Measurements from ENCODE around the gene TMEM8B.

The TMEM8B gene

DNA sequence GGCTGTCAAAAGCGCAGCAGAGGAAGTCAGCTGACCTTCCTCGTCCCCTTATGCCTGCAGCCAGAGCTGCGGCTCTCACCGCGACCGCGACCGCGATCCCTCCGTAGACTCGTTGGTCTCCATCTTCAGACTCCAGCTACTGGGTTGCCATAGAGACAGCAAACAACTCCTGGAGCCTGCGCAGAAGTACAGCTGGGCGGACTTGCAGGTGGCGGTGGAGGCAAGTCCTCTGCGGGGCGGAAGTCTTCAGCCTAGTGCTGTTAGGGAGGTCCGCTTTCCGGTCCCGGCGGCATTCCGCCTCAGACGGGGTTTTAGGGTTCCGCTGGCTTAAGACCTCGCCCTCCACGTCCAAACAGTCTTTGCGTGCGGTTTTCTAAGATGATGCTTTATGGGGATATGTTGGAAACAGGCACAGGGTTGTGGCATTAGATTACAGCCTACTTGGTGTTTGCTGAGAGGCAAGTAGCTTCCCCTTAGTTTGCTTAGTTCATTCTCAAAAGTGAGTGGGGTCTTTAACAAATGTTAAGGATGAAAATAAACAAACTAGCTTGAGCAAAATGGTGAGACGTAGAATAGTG is 16.9 kb upstream of the TMEM8B start, which contains the start of gene SPAG8:
TSS of gene SPAG8 (minus strand) at position 238 of the 578 bp plus-strand sequence. CDS start at position 123, 115 bp downstream.
- DNase-seq = peak; percentile 91 to 94

- peak in 1 of 2 experiments; percentile 22 for DNase-seq
Observed at GRCh38 chr9:35813434-35814105, 15.5 kb upstream of the TMEM8B start.

DNA sequence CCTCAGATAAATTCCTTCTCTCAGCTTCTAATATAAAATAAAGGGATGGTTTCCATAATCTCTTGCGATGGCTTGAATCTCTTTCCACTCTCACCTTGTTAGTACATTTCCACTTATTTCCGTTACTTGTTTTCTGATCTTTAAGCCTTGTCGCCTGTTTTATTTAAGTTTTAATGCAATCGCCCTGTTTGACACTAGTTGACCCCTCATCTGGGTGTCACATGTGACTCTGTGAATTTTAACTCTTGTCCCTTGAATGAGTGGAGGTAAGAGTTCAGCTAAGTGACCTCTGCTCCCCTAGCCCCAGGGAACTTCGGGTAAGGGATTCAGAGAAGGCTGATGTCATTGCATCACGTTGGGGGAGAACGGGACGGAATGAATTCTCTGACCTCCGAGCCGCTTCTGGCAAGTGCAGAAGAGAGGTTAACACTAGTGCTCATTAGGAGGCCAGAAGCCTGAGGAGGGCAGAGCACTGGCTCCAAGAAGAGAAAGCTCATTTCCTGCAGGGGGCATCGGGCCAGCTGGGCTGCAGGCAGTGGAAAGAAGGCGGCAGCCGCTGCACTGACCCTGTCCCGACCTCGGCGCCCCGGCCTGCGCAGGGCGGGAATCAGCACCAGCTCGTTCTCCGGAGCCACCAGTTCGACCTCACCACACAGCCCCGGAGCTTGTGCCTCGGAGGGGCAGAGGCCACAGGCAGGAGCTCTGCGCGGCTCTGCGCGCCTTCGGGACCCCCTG is 14.8 kb upstream of the TMEM8B start:
- peak in 1 of 2 experiments; percentile 17 for DNase-seq

DNA sequence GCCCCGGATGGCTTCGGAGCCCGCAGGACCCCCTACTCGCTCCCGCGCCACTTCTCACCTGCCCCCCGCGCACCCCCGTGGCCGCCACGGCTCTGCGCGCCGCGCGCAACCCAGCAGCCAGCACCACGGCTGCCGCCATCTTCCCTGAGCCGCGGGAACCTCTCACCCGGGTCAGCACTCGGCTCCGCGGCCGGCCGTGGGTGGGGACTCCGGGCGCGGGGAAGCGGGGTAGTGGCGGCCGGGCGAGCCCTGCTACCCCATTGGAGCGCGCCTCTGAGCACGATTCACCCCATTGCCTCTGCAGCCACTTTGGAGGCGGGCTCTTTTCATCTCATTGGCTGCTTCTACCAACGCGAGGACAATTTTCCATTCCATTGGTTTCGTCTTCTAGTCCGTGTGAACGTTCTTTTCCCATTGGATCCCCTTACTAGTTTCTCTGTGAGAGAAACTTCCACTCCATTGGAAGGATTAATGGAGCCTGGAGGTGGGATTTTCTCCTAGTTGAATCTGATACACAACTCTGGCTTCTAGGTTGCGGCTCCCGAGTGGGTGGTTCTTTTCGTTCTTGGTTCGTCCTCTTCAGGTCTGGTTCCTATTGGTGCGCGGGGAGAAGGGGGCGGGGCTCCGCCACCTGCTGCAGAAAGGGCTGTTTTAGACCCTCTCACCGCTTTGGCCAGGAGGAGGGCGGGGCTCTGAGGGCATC is 14.0 kb upstream of the TMEM8B start, which contains the start of gene HINT2:
TSS of gene HINT2 (minus strand) at position 202 of the 703 bp plus-strand sequence. CDS start at position 139, 63 bp downstream.
- DNase-seq = peak; percentile 99 to 100

DNA sequence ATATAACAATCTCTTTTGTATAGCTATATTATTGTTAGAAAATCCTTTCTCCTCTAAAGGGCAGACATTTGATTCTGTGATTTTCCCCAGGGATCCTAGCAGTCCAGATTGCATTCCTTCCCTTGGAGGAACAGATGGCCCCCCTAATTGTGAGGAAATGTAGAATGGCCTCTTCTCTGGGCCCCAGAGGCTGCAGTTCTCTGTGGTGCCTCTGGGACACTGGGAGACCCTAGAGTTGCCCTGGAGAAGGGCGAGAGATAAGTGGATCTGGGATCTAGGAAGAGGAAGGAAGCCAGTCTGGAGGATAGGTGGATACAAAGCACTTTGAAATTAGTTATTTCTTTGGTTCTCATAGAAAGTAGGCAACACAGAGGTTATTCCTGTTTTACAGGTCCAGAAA is 12.3 kb upstream of the TMEM8B start:
- DNase-seq = peak; percentile 15 to 58

DNA sequence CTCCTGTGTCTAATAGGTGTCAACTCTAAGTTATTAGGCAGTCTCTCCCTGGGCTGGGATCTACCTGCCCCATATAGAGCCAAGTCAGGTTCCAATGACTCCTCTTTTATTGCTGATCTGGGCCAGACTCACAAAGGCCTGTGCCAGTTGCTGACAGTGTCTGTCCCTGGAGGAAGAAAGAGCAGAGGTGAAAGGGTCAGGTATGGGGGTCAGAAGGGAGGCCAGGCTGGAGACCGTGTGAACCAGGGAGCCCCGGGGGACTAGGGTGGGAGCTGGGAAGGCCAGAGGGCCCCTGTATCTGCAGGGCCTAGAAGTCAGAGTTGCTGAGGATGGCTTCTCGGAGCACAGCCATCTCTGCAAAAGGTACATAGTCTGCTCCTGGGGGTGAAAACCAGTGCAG is 10.7 kb upstream of the TMEM8B start:
- DNase-seq = no peak

GRCh38 chr9:35820076-35820475 is 9.0 kb upstream of the TMEM8B start:
- no peak for DNase-seq

DNA sequence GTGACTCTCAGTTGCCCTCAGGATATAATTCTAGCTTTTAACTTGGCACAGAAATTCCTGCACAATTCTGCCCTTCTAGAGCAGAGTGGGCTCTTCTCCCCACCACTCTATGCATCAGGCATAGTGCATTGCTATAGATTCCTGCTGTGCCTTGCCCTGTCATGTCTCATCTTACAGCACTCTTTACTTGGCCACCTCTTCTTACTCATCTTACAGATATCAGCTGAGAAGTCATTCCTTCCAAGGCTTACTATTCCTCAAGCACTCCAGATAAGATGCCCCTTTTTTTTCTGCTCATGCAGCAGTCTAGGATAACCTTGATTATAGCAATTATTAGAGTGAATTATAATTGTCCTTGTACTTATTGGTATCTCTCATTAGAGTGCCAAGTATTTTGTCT is 6.1 kb upstream of the TMEM8B start:
- no peak for DNase-seq

GRCh38 chr9:35826071-35826701 is 2.8 kb upstream of the TMEM8B start:
- DNase-seq = peak; percentile 36 to 77

GRCh38 chr9:35827486-35827885 is 1.5 kb upstream of the TMEM8B start:
- no peak for DNase-seq

GRCh38 chr9:35828716-35829083 is 328 bp upstream of the TMEM8B start, which contains the start of gene FAM221B:
TSS of gene FAM221B (minus strand) at chr9:35828732. CDS start at chr9:35826161, 2,571 bp downstream.
- peak in 1 of 2 experiments; percentile 38 for DNase-seq

DNA sequence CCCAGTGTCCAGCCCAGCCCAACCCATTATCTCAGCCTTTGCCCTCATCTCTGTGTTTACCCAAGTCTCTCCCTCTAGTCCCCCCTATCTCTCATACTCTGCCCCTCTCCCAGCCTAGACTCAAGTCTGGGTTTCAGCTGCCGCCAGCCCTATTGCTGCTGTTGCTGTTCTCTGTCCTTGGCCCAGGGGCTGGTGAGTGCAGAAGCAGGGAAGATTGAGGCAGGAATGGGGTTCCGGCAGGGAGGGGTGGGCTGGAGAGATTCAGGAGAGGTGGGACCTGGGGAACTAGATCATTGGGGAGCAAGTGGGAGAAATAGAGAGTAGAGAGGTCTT is 702 bp downstream of the TMEM8B start:
- no peak for DNase-seq

- DNase-seq = no peak
Observed at GRCh38 chr9:35831040-35831439, 2.0 kb downstream of the TMEM8B start.

DNA sequence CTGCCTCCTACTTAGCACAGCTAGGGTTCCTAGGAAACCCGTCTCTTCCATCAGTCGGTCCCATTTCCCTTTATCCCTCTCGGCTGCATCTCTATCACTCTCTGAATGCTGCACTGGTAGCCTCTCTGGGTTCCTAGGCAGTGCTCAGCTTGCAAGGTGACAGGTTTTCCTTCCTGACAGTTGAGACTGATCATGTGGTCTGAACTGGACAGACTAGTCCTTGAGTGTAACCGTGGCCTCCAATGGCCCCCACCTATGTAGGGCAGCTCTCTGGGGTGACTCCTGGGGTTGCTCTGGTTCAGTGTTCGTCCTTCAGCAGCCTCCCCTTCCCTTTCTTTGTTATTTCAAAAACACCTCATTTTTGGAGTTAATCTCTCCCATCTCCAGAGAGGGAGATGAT is 3.8 kb downstream of the TMEM8B start:
- DNase-seq = no peak

DNA sequence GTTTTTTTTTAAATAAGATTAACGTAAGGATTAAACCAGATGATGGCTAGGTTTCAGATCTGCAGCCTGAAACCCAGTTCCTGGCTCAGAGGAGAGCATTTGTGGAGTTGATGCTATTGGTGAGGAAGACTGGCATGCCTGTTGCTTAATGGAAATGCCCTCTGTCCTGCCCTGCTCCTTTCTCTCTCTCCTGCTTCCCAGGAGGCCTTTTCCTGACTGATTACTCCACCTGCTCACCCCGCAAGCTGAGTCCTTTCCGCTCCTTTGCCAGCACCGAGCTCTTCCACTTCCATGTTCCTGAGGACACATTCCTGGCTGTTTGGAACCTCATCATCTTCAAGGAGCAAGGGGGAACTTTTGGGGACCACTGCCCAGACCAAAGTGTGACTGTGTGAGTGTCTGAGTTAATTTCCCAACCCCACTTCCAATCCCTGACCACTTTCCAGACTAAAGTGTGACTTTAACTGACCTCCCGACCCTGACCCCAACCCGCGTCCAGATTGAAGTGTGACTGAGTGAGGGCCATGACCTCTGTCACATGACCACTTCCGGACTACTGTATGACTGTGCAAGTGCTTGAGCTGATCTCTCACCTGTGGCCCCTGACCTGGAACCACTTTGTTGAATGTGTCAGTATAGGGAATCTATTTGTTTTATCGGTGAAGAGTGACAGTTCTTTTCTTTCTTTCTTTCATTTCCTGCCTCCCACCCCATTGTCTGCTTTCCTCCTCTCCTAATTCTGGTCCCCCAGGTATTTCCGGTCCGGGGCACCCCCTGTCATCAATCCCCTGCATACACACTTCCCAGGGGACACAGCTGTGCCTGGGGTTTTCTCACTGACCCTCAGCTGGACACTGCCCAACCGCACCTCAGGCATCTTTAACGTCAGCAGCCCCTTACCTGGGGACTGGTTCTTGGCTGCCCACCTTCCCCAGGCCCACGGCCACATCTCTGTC is 5.5 kb downstream of the TMEM8B start:
- no peak for DNase-seq

- no peak for DNase-seq
Observed at GRCh38 chr9:35835216-35835632, 6.2 kb downstream of the TMEM8B start.

DNA sequence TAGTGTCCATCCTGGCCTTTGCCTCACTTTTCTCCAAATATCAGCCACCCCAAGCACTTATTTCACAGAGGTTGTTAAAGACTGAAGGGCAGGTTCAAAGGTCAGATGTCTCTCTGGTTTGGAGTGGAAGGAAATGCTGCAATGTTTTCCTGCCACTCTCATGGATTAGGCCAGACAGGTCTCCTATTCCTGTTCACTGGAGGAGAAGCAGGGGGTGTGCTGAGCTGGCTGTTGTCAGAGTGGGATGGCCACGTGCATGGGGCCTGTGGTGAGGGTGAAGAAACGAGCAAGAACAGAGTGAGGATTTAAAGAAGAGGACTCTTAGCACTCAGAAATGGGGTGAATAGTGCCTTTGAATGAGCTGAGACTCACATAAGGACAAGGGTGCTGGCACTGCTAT is 6.7 kb downstream of the TMEM8B start:
- no peak for DNase-seq

DNA sequence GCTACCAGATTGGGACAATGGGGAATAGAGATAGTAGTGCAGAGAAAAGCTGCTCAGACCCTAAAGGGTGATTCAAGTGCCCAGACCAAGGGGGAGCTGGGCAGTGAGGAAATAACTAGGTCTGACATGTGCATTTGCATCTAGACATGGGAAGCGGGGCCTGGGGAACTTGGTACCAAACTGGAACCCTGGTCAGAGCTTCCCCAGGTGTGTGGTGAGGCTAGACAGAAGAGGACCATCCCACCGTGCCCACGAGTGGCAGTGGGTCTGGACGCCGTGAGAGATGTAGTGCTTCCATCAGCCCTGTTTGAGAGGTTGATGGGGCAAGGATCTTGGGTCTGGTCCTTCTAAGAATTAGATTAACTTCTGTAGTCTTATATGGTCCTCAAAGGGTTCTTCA is 7.6 kb downstream of the TMEM8B start:
- DNase-seq = no peak

DNA sequence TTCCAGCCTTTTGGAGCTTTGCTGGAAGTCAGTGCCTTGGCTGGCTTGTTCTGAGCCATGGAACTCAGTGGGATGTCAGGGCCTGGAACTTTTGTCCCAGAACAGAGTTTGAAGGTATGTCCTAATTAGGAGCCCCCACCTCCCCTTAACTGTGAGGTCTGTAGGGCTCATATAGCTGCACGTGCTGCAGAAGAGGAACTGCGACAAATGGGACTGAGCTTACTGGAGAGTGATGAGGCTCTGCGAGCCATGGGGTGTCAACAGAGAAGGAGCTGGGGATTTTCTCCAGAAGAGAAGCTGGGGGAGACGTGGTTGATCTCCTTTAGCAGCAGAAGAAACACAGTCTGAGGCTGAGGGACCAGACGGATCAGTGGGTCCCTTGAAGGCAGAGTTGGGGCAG is 10.9 kb downstream of the TMEM8B start:
- DNase-seq = no peak

DNA sequence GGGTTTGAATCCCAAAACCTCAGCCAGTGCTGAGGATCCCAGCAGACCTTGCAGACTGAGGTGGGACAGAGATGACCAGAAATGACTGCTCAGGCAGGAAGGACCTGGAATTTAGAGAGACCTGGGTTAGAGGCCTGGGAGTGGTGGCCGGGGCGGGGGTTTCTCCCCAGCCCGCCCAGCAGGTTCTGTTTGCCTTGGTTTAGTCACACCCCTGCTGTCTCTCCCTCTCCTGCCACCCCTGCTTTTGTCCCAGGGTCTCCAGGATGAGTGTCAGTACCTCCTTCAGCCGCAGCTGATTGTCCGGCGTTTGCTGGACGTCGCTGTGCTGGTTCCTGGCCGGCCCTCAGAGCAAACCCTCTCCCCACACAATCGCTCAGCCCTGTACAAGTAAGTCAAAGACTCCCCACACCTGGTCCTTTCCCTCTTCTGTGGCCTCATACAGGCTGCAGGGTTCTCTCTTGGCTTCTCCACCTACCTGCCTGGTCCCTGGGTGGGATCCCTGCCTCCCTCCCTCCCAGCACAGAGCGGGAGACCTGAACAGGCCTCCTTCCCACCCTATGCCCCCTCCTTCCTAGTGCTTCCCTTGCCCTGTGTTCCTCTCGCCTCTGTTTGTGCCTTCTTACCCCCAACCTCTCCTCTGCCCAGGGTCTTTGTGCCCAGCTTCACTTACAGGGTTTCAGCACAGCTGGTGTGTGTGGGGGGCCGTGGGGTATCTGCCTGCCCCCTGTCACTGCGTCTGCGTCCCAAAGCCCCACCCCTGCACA is 12.0 kb downstream of the TMEM8B start:
- no peak for DNase-seq

- no peak for DNase-seq
Observed at GRCh38 chr9:35841645-35841900, 12.5 kb downstream of the TMEM8B start.

Data from NCI-H446 (cell line).